HG03439 (cell line): ENCODE measurements around the gene PTPRT.

Experiments
- ATAC-seq: cut with Tn5 transposase; IDR thresholded peaks from one replicate; pipeline ENCODE4 v1.9.1; 2021; ENCODE audit warnings: mild to moderate bottlenecking, moderate library complexity; ENCODE audit not compliant: unreplicated experiment

Gene PTPRT

DNA sequence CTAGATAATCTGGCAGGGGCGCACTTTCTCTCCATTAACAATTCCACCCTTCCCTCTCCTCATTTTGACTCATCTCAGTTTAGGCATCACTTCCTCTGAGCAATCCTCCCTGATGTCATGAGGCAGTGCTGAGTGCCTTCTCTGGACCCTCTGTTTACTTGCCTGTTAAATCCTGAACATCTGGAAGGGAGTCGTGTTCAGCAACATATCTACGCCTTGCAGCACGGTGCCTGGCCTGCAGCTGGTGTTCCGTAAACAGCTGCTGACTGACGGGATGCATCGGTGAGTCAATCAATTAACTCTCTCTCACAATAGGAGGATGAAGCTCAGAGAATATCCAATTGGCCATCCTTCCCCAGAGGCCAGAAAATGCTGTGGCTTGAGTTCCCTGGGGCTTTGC lies 613.5 kb downstream of the PTPRT start:
- no peak for ATAC-seq

DNA sequence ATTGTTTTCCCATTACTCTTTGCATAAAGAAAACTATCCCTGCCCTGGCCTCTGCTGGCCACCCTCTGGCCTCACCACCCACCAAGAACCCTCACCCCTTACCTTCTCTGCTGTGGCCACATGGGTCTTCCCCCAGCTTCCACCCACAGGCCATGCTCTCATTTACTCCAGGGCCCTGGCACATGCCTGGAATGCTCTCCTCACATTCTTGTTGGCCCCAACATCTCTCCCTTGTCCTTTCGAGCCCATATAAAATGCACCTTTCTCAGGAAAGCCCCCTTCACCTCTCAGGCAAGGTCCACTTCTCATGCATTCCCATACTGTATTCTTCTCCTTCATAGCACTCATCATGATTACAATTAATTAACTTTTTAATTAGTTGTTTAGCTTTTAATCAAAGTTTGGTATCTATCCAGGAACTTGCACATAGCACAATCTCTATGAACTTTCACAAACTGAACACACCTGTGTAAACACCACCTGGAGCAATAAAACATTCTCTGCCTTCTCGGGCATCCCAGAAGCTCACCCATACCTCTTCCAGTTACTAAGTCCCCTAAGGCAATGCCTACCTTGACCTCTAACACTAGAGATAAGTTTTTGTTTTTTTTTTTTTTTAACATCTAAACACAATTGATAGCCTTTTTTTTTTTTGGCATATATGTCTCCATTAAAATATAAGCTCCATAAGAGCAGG lies 617.2 kb downstream of the PTPRT start:
- no peak for ATAC-seq

- no peak for ATAC-seq
Measured at GRCh38 chr20:42567409-42567808, 622.3 kb downstream of the PTPRT start.

GRCh38 chr20:42565235-42565995 lies 624.3 kb downstream of the PTPRT start:
- no peak for ATAC-seq

DNA sequence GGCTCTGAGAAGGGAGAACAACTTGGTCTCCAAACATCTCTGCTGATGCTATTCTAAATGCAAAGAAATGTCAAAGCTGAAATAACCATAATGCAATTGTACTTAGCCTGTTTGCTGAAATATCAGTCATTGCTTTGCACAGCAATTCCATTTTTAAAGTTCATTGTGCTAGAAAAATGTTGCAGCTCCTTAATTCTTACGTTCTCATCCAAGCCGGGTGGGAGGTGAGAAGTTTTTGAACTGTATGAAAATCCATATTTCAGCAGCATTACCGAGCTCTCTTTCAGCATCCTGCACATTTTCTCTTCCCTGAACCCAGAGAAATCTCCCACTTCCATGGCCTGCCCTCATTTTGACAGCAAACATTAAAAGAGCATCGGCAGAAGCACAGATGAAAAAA lies 630.0 kb downstream of the PTPRT start:
- no peak for ATAC-seq

GRCh38 chr20:42556575-42556974 lies 633.1 kb downstream of the PTPRT start:
- no peak for ATAC-seq

DNA sequence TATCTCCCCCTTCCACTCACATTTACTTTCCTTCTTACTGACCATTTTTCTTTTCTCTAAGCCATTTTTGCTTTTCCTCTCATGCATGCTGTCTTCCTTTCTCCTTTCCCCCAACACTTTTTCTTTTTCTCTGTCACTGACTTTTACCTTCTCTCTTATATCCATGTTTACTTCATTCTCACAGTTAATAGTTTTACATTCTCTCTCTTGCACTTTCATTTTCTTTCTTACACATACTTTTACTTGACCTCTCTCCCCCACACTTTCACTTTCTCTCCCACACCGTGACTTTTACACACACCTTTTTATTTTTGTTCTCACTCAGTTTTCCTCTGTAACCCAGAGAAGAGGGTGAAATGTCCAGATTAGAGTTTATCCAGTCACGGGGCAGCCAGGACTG lies 636.3 kb downstream of the PTPRT start:
- ATAC-seq: no peak

DNA sequence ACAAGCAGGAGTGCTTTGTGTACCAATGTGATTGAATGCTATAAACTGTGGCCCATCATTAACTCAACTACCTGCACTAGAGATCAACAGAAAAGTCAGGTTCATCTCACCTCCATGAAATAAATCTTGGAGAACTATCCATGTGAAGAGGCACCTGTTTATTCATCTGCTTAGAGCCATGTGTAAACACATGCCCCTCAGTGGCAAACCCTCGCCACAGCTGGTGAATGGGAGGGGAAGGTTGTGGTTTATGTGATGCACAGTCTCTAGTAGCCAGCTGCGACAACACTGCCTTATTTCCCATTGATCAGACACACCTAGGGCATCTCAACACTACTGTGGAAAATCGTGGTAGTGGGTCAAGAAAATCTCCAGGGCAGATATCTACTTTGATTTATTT lies 640.2 kb downstream of the PTPRT start:
- no peak for ATAC-seq

- no peak for ATAC-seq
Measured at GRCh38 chr20:42544926-42545325, 644.8 kb downstream of the PTPRT start.

DNA sequence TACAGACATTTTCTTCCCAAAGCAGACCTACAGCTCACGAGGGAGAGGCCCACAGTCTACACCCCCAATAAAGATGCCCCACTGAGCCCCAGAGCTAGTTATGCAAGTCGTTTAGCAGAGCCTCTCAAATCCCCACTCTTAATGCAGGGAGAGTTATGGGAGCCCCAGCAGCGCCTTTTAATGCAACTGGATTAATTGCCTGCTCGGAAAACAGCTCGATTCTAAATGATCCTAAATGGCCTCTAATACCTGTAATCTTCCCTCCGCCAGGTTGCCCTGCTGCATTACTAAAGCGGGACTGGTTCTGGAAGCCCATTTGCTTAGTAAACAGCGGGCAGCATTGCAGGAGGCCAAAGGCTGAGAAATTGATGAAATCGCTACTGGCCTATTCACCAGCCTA lies 656.9 kb downstream of the PTPRT start:
- ATAC-seq: no peak

- no peak for ATAC-seq
Measured at GRCh38 chr20:42531508-42531961, 658.2 kb downstream of the PTPRT start.

- no peak for ATAC-seq
Measured at GRCh38 chr20:42530855-42531448, 658.8 kb downstream of the PTPRT start.

- no peak for ATAC-seq
Measured at GRCh38 chr20:42530191-42530590, 659.5 kb downstream of the PTPRT start.

GRCh38 chr20:42524058-42524457 lies 665.6 kb downstream of the PTPRT start:
- ATAC-seq: no peak

DNA sequence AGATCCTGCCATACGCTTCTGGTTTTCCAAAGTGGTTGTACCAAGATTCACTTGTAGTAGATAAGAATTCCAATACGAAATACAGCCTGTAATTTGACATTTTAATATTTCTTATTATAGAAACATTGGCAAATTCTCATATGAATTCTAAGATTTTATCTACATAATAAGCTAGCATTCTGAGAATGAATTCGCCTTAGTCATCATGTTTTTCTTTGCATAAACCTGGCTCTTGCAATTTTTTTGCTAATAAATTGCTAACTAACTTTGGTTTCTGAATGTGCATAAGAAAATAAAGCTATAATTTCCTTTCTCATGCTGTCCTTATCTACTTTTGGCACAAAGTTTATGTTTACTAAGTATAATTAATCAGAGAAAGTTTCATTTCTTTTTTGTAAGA lies 673.0 kb downstream of the PTPRT start:
- no peak for ATAC-seq

GRCh38 chr20:42510686-42511085 lies 679.0 kb downstream of the PTPRT start:
- no peak for ATAC-seq

DNA sequence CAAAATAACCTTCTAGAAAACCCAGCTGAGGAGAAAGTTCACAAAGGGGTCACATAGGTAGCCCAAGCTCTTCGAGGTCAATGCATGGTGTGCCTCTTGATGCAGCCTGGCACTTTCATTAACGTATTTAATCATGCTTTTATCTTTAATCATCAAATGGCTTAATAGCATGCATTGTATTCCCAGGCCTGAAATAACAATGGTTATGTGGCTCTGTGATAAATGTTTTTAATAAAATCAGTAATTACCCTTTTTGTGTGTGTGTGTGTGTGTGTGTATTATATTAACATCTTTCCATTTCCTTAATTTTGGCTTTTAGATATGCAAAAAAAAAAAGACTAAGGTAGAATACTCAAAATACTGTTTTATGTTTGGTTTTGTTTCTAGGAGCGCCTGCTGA lies 681.8 kb downstream of the PTPRT start:
- no peak for ATAC-seq

- no peak for ATAC-seq
Measured at GRCh38 chr20:42506397-42506796, 683.3 kb downstream of the PTPRT start.

DNA sequence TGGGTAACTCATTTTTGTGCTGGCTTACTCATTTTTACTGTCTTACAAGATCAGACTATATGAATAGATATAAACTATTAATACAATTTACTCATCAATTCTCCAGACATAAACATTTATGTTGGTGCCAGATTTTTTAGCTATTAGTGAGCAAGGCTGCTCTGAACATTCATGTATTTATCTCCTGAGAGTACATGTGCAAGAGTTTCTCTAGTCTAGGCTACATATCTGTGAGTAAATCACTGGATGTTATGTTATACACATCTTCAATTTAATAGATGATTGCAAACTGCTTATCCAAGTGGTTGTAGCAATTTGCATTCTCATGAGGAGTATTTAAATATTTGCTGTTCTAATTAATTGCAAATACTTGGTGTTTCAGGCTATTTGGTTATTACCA lies 687.1 kb downstream of the PTPRT start:
- no peak for ATAC-seq

DNA sequence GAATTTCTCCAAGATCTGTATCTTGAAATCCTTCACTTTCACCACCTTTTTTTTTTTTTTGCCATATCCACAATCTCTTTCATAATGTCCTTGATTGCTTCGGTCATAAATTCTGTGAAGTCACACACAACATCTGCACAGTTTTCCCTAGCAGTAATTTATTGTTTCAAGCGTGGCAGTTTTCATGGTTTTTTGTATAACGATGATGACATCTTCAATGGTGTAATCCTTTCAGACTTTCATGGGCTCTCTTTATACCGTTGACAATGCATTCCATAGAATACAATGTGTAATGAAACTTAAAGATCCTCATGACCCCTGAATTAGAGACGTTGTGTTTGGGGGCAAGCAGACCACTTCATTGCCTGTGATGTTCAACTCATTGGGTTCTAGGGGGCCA lies 693.1 kb downstream of the PTPRT start:
- no peak for ATAC-seq

GRCh38 chr20:42494290-42494689 lies 695.4 kb downstream of the PTPRT start:
- ATAC-seq: no peak

- ATAC-seq: no peak
Measured at GRCh38 chr20:42493001-42493400, 696.7 kb downstream of the PTPRT start.
